GM12874 (cell line): Measurements from ENCODE around the gene SLC6A13.

Source experiments
- TF ChIP-seq, protein P1 (sequence below): IDR thresholded peaks from 2 replicates; pipeline ENCODE4 v1.5.1; 2011; ENCODE audit warnings: low read depth, mild to moderate bottlenecking, control low read depth, low read length, moderate library complexity; ENCODE audit not compliant: insufficient read depth

SLC6A13 gene

DNA sequence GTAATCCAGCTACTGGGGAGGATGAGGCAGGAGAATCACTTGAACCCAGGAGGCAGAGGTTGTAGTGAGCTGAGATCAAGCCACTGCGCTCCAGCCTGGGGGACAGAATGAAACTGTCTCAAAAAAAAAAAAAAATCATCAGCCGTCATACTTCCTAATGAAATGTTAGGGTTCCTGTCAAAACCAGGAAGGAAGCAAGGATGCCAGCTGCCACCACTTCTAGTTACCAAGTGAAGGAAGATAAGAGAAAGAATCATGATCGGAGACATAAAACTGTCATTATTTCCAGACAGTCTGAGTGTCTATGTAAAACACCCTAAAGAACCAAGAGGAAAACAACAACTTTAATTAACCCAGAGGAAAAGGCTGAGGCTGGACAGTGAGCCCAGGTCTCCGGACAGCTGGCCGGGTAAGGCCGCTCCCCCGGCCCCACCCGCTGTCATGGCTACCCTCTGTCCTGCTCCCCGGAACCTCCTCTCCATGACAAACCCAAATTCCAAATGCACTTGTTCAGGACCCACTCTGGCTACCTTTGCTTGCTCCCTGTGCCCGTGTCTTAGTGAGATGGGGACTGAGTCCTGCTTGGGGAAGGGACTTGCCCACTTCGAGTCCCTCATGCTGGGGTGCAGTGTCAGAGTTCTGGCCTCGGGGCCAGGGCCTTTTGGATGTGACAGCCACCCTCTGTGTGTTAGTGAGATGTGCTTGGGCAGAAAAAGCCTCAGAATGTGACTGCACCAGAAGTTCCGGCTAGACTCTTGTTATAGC, 77.6 kb downstream of the SLC6A13 start:
- TF ChIP-seq, protein P1, sequence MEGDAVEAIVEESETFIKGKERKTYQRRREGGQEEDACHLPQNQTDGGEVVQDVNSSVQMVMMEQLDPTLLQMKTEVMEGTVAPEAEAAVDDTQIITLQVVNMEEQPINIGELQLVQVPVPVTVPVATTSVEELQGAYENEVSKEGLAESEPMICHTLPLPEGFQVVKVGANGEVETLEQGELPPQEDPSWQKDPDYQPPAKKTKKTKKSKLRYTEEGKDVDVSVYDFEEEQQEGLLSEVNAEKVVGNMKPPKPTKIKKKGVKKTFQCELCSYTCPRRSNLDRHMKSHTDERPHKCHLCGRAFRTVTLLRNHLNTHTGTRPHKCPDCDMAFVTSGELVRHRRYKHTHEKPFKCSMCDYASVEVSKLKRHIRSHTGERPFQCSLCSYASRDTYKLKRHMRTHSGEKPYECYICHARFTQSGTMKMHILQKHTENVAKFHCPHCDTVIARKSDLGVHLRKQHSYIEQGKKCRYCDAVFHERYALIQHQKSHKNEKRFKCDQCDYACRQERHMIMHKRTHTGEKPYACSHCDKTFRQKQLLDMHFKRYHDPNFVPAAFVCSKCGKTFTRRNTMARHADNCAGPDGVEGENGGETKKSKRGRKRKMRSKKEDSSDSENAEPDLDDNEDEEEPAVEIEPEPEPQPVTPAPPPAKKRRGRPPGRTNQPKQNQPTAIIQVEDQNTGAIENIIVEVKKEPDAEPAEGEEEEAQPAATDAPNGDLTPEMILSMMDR: no peak

DNA sequence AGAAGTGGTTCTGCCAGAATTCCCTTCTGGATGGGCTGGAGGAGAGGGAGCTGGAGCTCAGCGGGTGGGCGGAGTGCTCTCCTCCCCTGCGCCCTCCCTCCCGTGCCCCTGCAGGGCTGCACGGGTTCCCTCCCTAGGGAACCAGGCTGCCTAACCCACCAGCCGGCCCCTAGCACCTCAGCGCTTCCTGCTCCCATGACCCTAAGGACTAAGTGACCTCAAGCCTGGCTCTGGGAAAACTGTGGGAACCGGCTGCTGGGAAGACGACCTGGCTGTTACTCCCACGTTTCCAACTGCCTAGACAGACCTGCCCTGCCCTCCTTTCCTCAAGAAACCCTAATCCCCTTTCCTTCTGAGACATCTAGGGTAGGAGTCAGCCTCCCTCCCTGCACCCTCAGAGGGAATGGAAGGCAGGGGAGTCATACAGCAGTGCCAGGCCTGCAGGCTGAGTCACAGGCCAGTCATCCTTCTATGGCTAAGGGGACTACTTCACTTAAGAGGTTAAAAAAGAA, 80.2 kb downstream of the SLC6A13 start:
- TF ChIP-seq, protein P1: no peak

DNA sequence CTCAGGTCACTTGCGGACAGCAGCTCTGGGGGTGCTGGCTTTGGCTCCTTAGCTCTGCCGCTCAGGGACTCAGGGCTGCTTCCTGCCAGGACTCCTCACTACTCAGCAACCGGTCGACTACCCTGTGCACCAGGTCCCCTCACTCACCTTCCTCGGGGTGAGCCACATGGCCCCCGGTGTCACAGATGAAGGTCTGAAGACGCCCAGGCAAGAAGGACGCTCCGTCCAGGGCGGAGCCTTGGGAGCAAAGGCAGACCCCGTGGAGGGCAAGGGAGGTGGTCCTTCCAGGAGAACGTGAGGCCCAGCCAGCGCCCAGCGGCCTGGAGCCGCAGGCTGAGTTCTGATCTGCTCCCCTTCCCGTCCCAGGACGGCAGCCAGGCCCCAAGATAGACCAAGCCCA, 80.7 kb downstream of the SLC6A13 start:
- TF ChIP-seq, protein P1: no peak

DNA sequence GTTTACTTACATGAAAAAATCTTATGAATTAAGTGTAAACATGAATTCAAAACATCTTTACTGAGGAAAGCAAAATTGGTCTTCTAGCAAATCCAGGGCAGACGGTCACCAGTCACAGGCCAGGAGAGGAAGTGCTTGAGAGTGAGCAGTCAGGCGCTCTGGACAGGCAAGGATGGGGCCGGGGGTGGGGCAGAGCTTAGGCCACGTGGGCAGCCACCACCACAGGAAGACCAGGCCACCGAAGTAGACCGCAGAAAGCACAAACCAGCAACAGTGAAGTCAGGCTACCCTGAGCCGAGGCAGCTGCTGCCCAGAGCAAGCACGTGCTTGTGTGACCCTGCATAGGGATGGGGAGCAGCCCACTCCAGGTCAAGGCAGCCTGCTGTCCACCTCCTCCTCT, 82.2 kb downstream of the SLC6A13 start:
- TF ChIP-seq, protein P1: no peak

DNA sequence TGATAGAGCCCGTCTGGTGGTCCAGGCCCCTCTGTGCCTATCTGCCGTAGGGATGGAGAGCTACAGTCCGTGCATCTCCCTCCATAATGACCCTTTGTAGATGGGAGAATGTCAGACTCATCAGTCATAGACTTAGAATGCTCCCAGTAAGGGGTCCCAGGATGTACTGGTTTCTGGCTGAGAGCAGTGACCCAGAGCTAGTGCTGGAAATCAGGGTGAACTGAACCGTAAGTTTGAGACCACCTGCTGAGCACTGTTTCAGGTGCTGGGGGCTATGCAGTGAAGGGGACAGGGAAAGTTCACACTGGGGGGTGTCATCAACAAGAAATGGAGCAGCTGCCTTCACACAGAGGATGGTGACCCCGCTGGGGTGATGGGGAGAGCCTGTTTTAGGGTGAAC, 82.8 kb downstream of the SLC6A13 start:
- TF ChIP-seq, protein P1: no peak

DNA sequence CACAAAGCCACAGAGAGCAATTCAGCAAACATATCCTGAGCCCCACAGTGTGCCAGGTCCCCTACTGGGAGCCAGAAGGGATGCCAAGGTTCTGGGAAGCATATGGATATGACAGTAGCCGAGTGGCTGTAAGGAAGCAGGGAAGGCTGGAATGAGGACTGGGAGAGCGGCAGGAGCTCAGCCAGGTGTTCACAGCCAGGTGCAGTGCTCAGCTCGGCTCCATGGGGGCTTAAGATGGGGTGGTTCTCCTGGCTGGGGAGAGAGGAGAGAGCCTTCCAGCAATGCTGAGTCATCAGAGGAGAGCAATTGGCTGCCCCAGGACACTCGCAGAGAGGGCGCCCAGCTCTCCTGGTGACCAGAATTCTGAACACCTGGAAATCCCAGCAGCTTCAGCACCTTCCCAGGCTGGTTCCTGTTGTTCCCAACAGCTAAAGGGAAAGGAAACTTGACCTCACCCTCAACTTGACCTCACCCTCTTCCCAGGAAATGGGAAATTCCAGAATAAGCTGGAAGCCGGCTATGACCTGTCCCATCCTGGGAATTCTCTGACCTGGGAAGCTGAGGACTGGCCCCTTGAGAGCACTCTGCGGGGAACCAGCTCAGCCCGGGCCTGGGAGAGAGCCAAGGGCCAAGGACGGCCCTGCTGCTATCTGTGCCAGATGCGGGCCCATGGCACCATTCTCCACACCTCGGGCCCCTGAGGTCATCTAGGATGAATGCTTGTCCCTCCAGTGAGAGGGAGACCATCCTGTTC, 83.3 kb downstream of the SLC6A13 start:
- TF ChIP-seq, protein P1: no peak

DNA sequence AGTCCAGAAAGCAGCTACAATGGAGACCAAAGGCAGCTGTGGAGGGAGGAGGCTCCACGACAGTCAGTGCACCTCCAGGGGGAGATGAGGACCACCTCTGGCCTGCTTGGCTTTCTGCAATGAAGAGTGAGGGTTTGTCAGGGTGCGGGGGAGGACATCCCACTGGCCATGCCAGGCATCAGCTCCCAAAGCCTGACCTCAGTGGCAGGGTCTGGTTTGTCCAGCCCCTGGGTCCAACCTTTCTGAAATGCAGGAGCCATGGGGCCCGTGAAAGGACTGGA, 83.9 kb downstream of the SLC6A13 start:
- TF ChIP-seq, protein P1: no peak
